ENCODE results near the gene TNFRSF25.

The TNFRSF25 gene

GRCh38 chr1:6466023-6466422 lies at the start of gene TNFRSF25:
TSS of gene TNFRSF25 (minus strand) at chr1:6466173. CDS start at chr1:6466107, 66 bp downstream.
- DNase-seq (ENCODE audit: low read depth in 4 of 4, low spot score in 1 of 4) = peak in 1 of 4 experiments; percentile 60

- DNase-seq (ENCODE audit: low read depth in 4 of 4, low spot score in 1 of 4) = no peak
Observed at GRCh38 chr1:6515771-6516170, 49.8 kb upstream of the TNFRSF25 start.

- no peak for DNase-seq (ENCODE audit: low read depth in 4 of 4, low spot score in 1 of 4)
Observed at GRCh38 chr1:6513320-6513801, 47.4 kb upstream of the TNFRSF25 start.

GRCh38 chr1:6512908-6513280 lies 46.9 kb upstream of the TNFRSF25 start:
- no peak for DNase-seq (ENCODE audit: low read depth in 4 of 4, low spot score in 1 of 4)

- no peak for DNase-seq (ENCODE audit: low read depth in 4 of 4, low spot score in 1 of 4)
Observed at GRCh38 chr1:6512245-6512907, 46.4 kb upstream of the TNFRSF25 start.

GRCh38 chr1:6511561-6512244 lies 45.7 kb upstream of the TNFRSF25 start:
- no peak for DNase-seq (ENCODE audit: low read depth in 4 of 4, low spot score in 1 of 4)

GRCh38 chr1:6511056-6511455 lies 45.1 kb upstream of the TNFRSF25 start:
- DNase-seq (ENCODE audit: low read depth in 4 of 4, low spot score in 1 of 4) = no peak

- DNase-seq (ENCODE audit: low read depth in 4 of 4, low spot score in 1 of 4) = no peak
Observed at GRCh38 chr1:6510493-6510892, 44.5 kb upstream of the TNFRSF25 start.

GRCh38 chr1:6509919-6510291 lies 43.9 kb upstream of the TNFRSF25 start:
- no peak for DNase-seq (ENCODE audit: low read depth in 4 of 4, low spot score in 1 of 4)

- DNase-seq (ENCODE audit: low read depth in 4 of 4, low spot score in 1 of 4) = no peak
Observed at GRCh38 chr1:6509220-6509918, 43.4 kb upstream of the TNFRSF25 start.

- no peak for DNase-seq (ENCODE audit: low read depth in 4 of 4, low spot score in 1 of 4)
Observed at GRCh38 chr1:6508816-6509189, 42.8 kb upstream of the TNFRSF25 start.

- no peak for DNase-seq (ENCODE audit: low read depth in 4 of 4, low spot score in 1 of 4)
Observed at GRCh38 chr1:6508154-6508815, 42.3 kb upstream of the TNFRSF25 start.

GRCh38 chr1:6507461-6507911 lies 41.5 kb upstream of the TNFRSF25 start:
- DNase-seq (ENCODE audit: low read depth in 4 of 4, low spot score in 1 of 4) = no peak

GRCh38 chr1:6507037-6507428 lies 41.1 kb upstream of the TNFRSF25 start:
- no peak for DNase-seq (ENCODE audit: low read depth in 4 of 4, low spot score in 1 of 4)

GRCh38 chr1:6506210-6507036 lies 40.5 kb upstream of the TNFRSF25 start:
- no peak for DNase-seq (ENCODE audit: low read depth in 4 of 4, low spot score in 1 of 4)

- no peak for DNase-seq (ENCODE audit: low read depth in 4 of 4, low spot score in 1 of 4)
Observed at GRCh38 chr1:6505367-6506209, 39.6 kb upstream of the TNFRSF25 start.

GRCh38 chr1:6504887-6505286 lies 38.9 kb upstream of the TNFRSF25 start:
- no peak for DNase-seq (ENCODE audit: low read depth in 4 of 4, low spot score in 1 of 4)

- no peak for DNase-seq (ENCODE audit: low read depth in 4 of 4, low spot score in 1 of 4)
Observed at GRCh38 chr1:6503884-6504602, 38.1 kb upstream of the TNFRSF25 start.
